Neural cell (in vitro differentiated cells): Measurements from ENCODE around the gene EVA1B.

ENCODE experiments used
- EP300 ChIP-seq: fragments of 450-650 bp; conservative IDR thresholded peaks from 2 replicates; pipeline ENCODE4 v1.6.1; 2014; ENCODE audit warnings: antibody characterized with exemption, mild to moderate bottlenecking, moderate library complexity; ENCODE audit not compliant: poor library complexity, severe bottlenecking
- MXI1 ChIP-seq: fragments of 450-650 bp; conservative IDR thresholded peaks from 2 replicates; pipeline ENCODE4 v1.6.1; 2014; ENCODE audit warnings: antibody characterized with exemption, mild to moderate bottlenecking; ENCODE audit not compliant: poor library complexity, severe bottlenecking
- POLR2AphosphoS5 ChIP-seq: IDR thresholded peaks from 2 replicates; pipeline ENCODE4 v1.6.1; 2012
- RAD21 ChIP-seq: fragments of 450-650 bp; conservative IDR thresholded peaks from 2 replicates; pipeline ENCODE4 v1.6.1; 2014; ENCODE audit warnings: antibody characterized with exemption, mild to moderate bottlenecking, moderate library complexity
- SMC3 ChIP-seq: fragments of 450-650 bp; conservative IDR thresholded peaks from 2 replicates; pipeline ENCODE4 v1.6.1; 2014; ENCODE audit warnings: antibody characterized with exemption, mild to moderate bottlenecking, moderate library complexity; ENCODE audit not compliant: poor library complexity
- TAF1 ChIP-seq: IDR thresholded peaks from 2 replicates; pipeline ENCODE4 v1.6.1; 2012; ENCODE audit warnings: low read depth
- TF ChIP-seq, protein P1 (sequence below): fragments of 450-650 bp; IDR thresholded peaks from 2 replicates; pipeline ENCODE4 v1.5.1; 2014; ENCODE audit warnings: antibody characterized with exemption, mild to moderate bottlenecking, moderate library complexity; ENCODE audit not compliant: poor library complexity, severe bottlenecking
- TF ChIP-seq, protein P2 (sequence below): IDR thresholded peaks from 2 replicates; pipeline ENCODE4 v1.6.1; 2012; ENCODE audit warnings: borderline replicate concordance

DNA sequence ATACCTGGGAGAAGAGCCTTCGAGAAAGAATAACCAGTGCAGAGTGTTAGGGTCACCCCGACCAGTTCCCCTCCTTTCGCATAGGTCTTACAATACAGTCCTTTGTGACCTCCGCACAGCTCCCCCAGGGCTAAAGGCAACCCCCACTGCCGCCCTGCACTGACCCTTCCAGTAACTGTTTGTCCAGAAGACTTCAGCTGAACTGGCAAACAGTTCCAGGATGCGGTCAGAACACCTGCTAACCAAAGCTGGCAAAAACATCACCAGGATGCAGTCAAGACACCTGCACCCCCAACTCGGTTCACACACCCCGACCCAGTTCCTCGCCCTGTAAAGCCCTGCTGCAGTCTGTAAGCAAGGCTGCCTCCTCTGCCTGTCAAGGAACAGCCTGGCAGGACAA is 6.4 kb upstream of the EVA1B start:
- TF ChIP-seq, protein P1, sequence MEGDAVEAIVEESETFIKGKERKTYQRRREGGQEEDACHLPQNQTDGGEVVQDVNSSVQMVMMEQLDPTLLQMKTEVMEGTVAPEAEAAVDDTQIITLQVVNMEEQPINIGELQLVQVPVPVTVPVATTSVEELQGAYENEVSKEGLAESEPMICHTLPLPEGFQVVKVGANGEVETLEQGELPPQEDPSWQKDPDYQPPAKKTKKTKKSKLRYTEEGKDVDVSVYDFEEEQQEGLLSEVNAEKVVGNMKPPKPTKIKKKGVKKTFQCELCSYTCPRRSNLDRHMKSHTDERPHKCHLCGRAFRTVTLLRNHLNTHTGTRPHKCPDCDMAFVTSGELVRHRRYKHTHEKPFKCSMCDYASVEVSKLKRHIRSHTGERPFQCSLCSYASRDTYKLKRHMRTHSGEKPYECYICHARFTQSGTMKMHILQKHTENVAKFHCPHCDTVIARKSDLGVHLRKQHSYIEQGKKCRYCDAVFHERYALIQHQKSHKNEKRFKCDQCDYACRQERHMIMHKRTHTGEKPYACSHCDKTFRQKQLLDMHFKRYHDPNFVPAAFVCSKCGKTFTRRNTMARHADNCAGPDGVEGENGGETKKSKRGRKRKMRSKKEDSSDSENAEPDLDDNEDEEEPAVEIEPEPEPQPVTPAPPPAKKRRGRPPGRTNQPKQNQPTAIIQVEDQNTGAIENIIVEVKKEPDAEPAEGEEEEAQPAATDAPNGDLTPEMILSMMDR, result no peak
- TF ChIP-seq MXI1 (no peak), TAF1 (no peak), SMC3 (no peak), EP300 (no peak), POLR2AphosphoS5 (no peak), RAD21 (no peak)
- TF ChIP-seq, protein P2, sequence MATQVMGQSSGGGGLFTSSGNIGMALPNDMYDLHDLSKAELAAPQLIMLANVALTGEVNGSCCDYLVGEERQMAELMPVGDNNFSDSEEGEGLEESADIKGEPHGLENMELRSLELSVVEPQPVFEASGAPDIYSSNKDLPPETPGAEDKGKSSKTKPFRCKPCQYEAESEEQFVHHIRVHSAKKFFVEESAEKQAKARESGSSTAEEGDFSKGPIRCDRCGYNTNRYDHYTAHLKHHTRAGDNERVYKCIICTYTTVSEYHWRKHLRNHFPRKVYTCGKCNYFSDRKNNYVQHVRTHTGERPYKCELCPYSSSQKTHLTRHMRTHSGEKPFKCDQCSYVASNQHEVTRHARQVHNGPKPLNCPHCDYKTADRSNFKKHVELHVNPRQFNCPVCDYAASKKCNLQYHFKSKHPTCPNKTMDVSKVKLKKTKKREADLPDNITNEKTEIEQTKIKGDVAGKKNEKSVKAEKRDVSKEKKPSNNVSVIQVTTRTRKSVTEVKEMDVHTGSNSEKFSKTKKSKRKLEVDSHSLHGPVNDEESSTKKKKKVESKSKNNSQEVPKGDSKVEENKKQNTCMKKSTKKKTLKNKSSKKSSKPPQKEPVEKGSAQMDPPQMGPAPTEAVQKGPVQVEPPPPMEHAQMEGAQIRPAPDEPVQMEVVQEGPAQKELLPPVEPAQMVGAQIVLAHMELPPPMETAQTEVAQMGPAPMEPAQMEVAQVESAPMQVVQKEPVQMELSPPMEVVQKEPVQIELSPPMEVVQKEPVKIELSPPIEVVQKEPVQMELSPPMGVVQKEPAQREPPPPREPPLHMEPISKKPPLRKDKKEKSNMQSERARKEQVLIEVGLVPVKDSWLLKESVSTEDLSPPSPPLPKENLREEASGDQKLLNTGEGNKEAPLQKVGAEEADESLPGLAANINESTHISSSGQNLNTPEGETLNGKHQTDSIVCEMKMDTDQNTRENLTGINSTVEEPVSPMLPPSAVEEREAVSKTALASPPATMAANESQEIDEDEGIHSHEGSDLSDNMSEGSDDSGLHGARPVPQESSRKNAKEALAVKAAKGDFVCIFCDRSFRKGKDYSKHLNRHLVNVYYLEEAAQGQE, result no peak
